PC-3 (cell line): ENCODE data around the gene FANCD2. TPM values are rescaled to one million over a fixed set of nuclear protein-coding genes. Genes with fewer than 3 reads are reported as not detected.

Experiments
- ATAC-seq: fragments of 200-7000 bp; cut with Tn5 transposase; 2 replicates; pipeline ENCODE4 v1.9.1; 2020; ENCODE audit warnings: mild to moderate bottlenecking, moderate library complexity
- BruUV-seq: library from RNA; stranded (reverse); fragments of 400-500 nt; replicated peaks from 2 replicates; lab custom pipeline; 2021; lab: Mats Ljungman, UMichigan
- CTCF ChIA-PET: fragments of 300-600 bp; sonication (Branson Sonifier 250); formaldehyde crosslinking; loops from one replicate; lab custom pipeline; 2022; ENCODE audit warnings: antibody characterized with exemption; lab: Charles Lee
- POLR2A ChIA-PET: fragments of 300-600 bp; sonication (Branson Sonifier 250); formaldehyde crosslinking; loops from one replicate; lab custom pipeline; 2022; ENCODE audit warnings: antibody characterized with exemption; ENCODE audit not compliant: unreplicated experiment; lab: Charles Lee
- DNase-seq: peaks from one replicate; pipeline ENCODE4 v3.0.0-alpha.2; 2015
- H2AFZ ChIP-seq: fragments of 300-600 bp; sonication (generic); 2 replicates; pipeline ENCODE4 v1.6.0; 2016; ENCODE audit warnings: antibody characterized with exemption, low read length
- H3F3A ChIP-seq: fragments of 300-600 bp; sonication (generic); one replicate; pipeline ENCODE4 v1.6.0; 2017; ENCODE audit warnings: antibody characterized with exemption, low read length, control low read depth, mild to moderate bottlenecking; ENCODE audit not compliant: unreplicated experiment
- H3K27ac ChIP-seq: fragments of 300-600 bp; sonication (generic); 2 replicates; pipeline ENCODE4 v1.5.1; 2016; ENCODE audit warnings: mild to moderate bottlenecking, low read length
- H3K27me3 ChIP-seq: fragments of 300-600 bp; sonication (generic); 2 replicates; pipeline ENCODE4 v1.6.1; 2016; ENCODE audit warnings: low read length, mixed read lengths
- H3K36me3 ChIP-seq: fragments of 300-600 bp; sonication (generic); 2 replicates; pipeline ENCODE4 v1.6.1; 2016; ENCODE audit warnings: low read depth, mixed run types, low read length, mixed read lengths
- H3K4me1 ChIP-seq: fragments of 300-600 bp; sonication (generic); 2 replicates; pipeline ENCODE4 v1.5.1; 2016; ENCODE audit warnings: low read length; ENCODE audit not compliant: insufficient read depth
- H3K4me2 ChIP-seq: fragments of 300-600 bp; sonication (generic); 2 replicates; pipeline ENCODE4 v1.6.0; 2016; ENCODE audit warnings: low read length
- H3K4me3 ChIP-seq: fragments of 300-600 bp; sonication (generic); 2 replicates; pipeline ENCODE4 v1.5.1; 2016; ENCODE audit warnings: mild to moderate bottlenecking, low read length, mixed read lengths
- H3K79me2 ChIP-seq: fragments of 300-600 bp; sonication (generic); 2 replicates; pipeline ENCODE4 v1.6.1; 2017; ENCODE audit warnings: low read length, mixed read lengths
- H3K9ac ChIP-seq: fragments of 300-600 bp; sonication (generic); 2 replicates; pipeline ENCODE4 v1.6.0; 2016; ENCODE audit warnings: mild to moderate bottlenecking, low read length
- H3K9me2 ChIP-seq: fragments of 300-600 bp; sonication (generic); replicated peaks from 2 replicates; pipeline ENCODE4 v1.6.1; 2016; ENCODE audit warnings: mixed run types, low read length, mixed read lengths
- H3K9me3 ChIP-seq: fragments of 300-600 bp; sonication (generic); 2 replicates; pipeline ENCODE4 v1.6.1; 2016; ENCODE audit warnings: low read length, mixed read lengths
- H4K20me1 ChIP-seq: fragments of 300-600 bp; sonication (generic); 2 replicates; pipeline ENCODE4 v1.6.1; 2016; ENCODE audit warnings: low read length, mixed read lengths
- EZH2 ChIP-seq: fragments of 300-600 bp; sonication (generic); IDR thresholded peaks from one replicate; pipeline ENCODE4 v1.6.1; 2017; ENCODE audit warnings: antibody characterized with exemption, mild to moderate bottlenecking, low read length; ENCODE audit not compliant: unreplicated experiment
- EZH2phosphoT487 ChIP-seq: fragments of 300-600 bp; sonication (generic); IDR thresholded peaks from 2 replicates; pipeline ENCODE4 v1.6.1; 2018; ENCODE audit warnings: mild to moderate bottlenecking, antibody characterized with exemption, low read length, borderline replicate concordance
- intact Hi-C: fragments of 100-400 bp; cut with micrococcal nuclease; formaldehyde crosslinking; loops from 2 replicates; pipeline ENCODE4 v1.9.0; 2023
- total RNA-seq: library from RNA; depleted of rRNA; stranded (reverse); fragments of >200 nt; gene quantifications from 2 replicates; pipeline ENCODE4 v1.2.3, GENCODE V29; 2014
- TF ChIP-seq, protein P1 (sequence below): fragments of 300-600 bp; sonication (generic); conservative IDR thresholded peaks from 2 replicates; pipeline ENCODE4 v1.5.1; 2017; ENCODE audit warnings: antibody characterized with exemption, low read depth, mild to moderate bottlenecking, low read length

FANCD2 gene
- total RNA-seq, 1 experiment from 2014 or later = 67.9 TPM

DNA sequence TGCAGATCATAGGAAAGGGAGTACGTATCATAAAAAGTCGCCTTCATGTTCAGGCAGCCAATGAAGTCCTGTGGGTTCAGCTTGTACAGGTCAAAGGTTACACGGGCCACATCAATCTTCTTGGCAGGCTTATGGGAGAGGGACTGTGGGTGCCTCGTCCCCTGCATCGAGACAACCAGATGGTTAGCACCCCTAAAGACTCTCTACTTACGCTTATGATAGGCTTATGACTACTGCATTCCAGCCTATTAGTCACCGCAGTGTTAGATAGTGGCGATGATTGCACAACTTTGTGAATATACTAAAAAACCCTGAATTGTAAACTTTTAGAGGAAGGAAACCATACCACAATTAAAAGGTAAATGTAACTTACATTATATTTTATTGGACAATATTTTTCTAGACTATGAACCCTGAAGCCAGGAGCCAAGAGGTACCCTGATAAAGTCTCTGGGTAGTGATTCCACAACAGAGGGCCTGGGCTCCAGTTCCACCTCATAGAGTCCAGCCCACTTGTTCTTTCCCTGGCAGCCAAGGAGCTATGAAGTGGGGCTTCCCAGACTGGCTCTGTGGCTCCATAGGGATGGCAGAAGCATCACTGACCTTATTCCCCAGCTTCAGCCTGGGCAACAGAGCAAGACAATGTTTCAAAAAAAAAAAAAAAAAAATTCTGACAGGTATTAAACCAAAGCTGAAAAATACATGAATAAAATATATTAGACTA is 2.5 kb upstream of the FANCD2 start:
- H3K9me3 ChIP-seq = no peaks in the 10 kb centered on the region
- H3K4me1 ChIP-seq = peaks cover 27% of the 10 kb centered on the region
- peak overlapping the region; percentile 86 for H3K4me2 ChIP-seq
- peaks cover 14% of the 10 kb centered on the region; the same call in 1 of the 2 replicates for H3K36me3 ChIP-seq
- BruUV-seq = no TSS peak
- intact Hi-C loops = loop anchor here (10.0 kb wide), 1 partner anchor 179 kb away; the partner anchor contains the start of gene RPUSD3
- peaks cover 7% of the 10 kb centered on the region for H3F3A ChIP-seq
- peak overlapping the region; percentile 94; the same call in 1 of the 2 replicates for H3K4me3 ChIP-seq
- no peaks in the 10 kb centered on the region for H4K20me1 ChIP-seq
- H3K9ac ChIP-seq = no peak overlapping the region
- POLR2A ChIA-PET = interaction anchor here (0.6 kb wide), 1 partner anchor 14 kb away, joined by 3 read pairs; no protein-coding TSS in a partner anchor
- peak; percentile 59 for ATAC-seq
- no peak overlapping the region for H2AFZ ChIP-seq
- CTCF ChIA-PET = interaction anchor here (0.6 kb wide), 1 partner anchor 77 kb away, joined by 5 read pairs; no protein-coding TSS in a partner anchor
- no peaks in the 10 kb centered on the region for H3K9me2 ChIP-seq
- peak overlapping the region; percentile 30; the same call in 1 of the 2 replicates for H3K27ac ChIP-seq
- H3K27me3 ChIP-seq = no peaks in the 10 kb centered on the region
- peak; percentile 76 for DNase-seq
- peaks cover 39% of the 10 kb centered on the region for H3K79me2 ChIP-seq
- TF ChIP-seq EZH2 (no peak), EZH2phosphoT487 (no peak)
- TF ChIP-seq, protein P1, sequence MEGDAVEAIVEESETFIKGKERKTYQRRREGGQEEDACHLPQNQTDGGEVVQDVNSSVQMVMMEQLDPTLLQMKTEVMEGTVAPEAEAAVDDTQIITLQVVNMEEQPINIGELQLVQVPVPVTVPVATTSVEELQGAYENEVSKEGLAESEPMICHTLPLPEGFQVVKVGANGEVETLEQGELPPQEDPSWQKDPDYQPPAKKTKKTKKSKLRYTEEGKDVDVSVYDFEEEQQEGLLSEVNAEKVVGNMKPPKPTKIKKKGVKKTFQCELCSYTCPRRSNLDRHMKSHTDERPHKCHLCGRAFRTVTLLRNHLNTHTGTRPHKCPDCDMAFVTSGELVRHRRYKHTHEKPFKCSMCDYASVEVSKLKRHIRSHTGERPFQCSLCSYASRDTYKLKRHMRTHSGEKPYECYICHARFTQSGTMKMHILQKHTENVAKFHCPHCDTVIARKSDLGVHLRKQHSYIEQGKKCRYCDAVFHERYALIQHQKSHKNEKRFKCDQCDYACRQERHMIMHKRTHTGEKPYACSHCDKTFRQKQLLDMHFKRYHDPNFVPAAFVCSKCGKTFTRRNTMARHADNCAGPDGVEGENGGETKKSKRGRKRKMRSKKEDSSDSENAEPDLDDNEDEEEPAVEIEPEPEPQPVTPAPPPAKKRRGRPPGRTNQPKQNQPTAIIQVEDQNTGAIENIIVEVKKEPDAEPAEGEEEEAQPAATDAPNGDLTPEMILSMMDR = no peak

DNA sequence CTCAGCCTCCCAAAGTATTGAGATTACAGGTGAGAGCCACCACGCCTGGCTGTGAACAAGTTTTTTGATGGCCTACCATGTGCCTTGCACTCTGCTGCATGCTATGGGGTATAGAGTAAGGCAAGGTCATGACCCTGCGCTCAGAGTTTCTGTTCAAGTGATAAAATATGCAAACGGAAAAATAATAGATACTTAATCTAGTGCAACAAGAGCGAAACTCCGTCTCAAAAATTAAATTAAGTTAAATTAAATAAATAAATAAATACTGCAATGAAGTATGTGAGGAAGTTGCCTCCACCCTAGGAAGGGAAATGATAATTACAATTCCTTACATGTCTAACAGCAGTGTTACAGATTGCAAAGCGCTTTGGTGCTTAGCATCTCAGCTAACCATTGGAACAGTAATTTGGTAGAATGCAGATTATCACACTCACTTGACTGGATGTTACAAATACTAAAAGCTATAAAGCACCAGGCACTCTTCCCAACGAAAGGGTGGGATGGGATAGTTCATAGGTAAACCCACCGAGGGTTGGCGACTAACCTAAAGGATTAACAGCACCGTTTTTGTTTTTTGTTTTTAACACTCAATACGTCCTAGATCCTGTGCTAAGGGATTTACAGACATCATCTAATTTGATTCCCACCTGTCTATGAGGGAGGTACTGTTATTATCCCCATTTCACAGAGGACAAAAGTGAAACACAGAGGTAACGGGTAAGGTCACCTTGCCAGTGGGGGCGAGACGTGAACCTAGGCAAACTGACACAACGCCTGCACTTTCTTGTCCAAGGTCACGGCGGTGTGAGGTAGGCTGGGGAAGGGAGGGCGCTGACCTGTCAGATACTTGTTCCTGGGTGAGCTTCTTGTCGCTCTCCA is 793 bp upstream of the FANCD2 start:
- no peak; the same call in 1 of the 2 replicates for ATAC-seq
- Histone ChIP-seq H3K9me3 (no peaks in the 10 kb centered on the region), H3K27ac (no peak overlapping the region), H4K20me1 (no peaks in the 10 kb centered on the region), H3K4me3 (peak overlapping the region; percentile 94), H2AFZ (peak overlapping the region; percentile 88), H3K36me3 (peaks cover 22% of the 10 kb centered on the region; the same call in 1 of the 2 replicates), H3K9ac (peak overlapping the region; percentile 96), H3K79me2 (peaks cover 52% of the 10 kb centered on the region), H3K4me1 (peaks cover 27% of the 10 kb centered on the region), H3K27me3 (no peaks in the 10 kb centered on the region), H3K4me2 (peak overlapping the region; percentile 86), H3F3A (peaks cover 7% of the 10 kb centered on the region), H3K9me2 (no peaks in the 10 kb centered on the region)
- no peak for TF ChIP-seq EZH2phosphoT487
- TF ChIP-seq, protein P1 = no peak
- no peak for TF ChIP-seq EZH2
- intact Hi-C loops = loop anchor here (5.0 to 10.0 kb wide), 2 partner anchors 78 to 181 kb away; partner anchors contain the start of gene RPUSD3
- ChIA-PET CTCF (no interaction called here), POLR2A (interaction anchor here (0.5 kb wide), 2 partner anchors 13 to 104 kb away, joined by 3 to 4 read pairs; no protein-coding TSS in a partner anchor)
- no peak for DNase-seq
- BruUV-seq = TSS peak; percentile 63
